NK-92 (cell line): ENCODE data around the gene GLI3.

Experiments
- DNase-seq: peaks from one replicate; lab custom pipeline; 2025; ENCODE audit not compliant: unreplicated experiment; lab: John Stamatoyannopoulos, UW

The GLI3 gene

DNA sequence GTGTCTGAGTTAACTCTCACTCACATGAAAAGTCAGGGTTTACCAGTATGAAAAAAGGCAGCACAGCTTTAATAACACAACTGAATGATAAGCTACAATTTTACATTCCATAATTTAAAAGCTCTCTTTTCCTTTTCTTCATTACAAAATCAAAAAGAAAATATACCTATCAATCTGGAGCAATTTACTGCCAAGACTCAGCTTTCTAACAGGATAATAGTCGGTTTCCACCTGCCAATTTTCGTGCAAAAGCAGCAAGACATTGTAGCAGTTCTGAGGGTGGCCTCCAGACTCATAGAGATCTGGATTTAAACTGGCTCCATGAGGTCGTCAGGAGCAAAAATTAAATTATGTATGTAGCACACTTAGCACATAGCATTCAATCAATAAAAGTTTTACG is 191.0 kb downstream of the GLI3 start:
- no peak for DNase-seq

DNA sequence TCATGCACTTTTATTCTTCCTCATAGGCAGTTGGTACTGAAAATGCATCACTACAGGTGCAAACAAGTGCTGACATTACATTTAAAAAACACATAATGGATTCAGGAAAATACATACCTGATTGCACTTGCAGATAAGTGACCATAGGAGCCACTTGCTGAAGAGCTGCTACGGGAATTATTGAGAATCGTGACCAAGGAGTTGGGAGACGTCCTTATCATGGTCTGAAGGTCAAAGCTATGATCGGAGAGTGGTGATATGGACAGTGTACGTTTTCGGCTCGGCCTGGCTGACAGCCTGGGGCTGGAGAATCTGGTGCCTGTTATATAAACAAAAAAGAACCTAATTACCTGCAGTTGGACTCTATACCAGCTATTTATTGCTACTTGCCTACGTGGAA is 197.1 kb downstream of the GLI3 start:
- DNase-seq = no peak

GRCh38 chr7:42035210-42035609 is 201.8 kb downstream of the GLI3 start:
- no peak for DNase-seq

DNA sequence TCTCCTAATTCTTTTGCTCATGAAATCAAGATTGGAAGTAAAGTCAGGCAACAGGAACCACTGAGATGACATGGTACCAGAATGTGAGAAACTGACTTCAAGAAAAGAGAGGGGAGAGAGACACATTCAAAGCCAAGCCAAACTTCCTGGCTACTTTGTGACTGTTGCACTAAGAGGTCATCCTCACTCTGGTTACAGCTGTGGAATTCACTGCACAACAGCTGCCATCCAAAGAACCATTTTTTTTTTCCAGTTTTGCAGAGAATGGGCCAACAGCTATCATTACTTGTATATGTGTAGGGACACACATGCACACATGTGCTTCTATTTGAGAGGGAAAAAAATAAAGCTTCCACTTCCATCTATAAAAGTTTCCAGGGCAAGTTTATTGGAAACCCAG is 203.5 kb downstream of the GLI3 start:
- no peak for DNase-seq

- no peak for DNase-seq
Observed at GRCh38 chr7:42029405-42029804, 207.6 kb downstream of the GLI3 start.

DNA sequence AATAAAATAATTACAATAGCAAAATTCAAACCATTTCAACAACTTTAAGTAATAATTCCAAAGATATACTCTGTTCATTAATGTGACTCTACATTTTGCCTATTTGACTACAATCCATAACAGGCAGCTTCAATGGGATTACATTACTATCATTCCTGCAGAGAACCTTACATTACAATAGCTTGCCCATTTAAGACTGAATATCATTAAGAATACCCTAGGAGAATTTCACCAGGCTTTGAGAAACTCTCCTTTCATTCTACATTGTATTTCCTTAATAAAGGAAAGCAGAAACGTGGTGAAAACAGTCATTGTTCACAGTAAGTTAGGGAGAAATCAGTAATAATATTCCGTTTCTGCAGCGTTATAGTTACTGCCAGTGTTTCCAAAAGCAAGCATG is 209.5 kb downstream of the GLI3 start:
- no peak for DNase-seq

DNA sequence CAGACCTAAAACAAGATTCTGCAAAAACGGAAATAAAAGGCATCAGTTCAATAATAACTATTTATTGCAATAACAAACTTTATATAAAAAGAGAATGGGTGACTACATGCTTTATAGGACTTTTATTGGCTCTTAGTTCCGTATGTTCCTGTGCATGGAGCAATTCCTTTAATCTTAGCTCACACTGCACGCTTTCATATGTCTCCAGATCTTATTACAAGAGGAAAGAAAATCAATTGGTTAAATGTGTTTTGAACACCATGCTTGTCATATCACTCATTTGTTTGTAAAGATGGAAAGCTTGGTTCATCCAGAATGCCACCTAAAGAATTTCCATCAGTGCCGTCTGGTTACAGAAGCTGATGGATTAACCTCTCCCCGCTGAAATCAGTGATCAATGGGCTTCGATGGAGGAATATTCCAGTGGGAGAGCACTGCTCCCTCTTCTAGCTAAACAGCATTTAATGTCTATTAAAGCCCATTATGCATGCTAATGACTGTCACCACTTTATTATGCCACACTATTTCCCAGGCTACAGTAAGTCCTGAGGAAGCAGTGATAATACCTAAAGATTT is 210.3 kb downstream of the GLI3 start:
- no peak for DNase-seq

GRCh38 chr7:42025635-42026375 is 211.2 kb downstream of the GLI3 start:
- DNase-seq = no peak

GRCh38 chr7:42024537-42024936 is 212.5 kb downstream of the GLI3 start:
- no peak for DNase-seq

DNA sequence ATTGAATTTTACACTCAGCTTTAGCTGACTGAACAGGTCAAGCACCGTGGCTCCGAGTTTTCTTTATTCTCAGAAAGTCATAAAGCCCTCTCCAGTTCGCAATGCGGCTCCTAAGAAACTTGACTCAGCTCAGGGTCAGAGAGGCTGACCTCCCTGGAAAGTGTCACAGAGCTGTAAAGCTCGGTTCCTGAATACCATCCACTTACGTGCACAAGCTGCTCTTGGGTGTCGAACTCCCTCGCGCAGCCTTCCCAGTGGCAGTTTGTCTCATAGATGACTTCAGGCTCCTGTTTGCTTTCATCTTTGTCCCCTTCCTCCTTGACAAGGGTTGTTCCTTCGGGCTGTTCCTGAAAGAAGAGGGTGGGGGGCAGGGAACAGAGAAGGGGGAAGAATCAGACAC is 213.7 kb downstream of the GLI3 start:
- DNase-seq = no peak

DNA sequence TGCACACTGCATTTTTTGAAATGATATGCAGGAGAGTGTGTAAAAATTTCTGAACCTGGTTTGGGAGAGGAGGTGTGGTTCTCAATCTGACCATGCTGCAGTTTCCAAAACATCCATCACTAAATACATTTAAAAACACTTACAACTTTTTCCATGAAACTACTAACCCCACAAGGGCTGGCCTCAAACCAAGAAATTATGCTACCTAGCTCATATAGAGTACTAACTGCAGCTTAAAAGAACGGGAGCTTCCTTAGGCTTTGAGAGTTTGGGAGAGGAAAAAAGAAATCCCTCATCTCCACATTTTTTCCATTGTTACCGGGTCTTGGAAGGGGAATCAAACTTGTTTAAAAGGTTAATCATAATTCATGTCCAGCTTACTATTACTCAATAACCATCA is 214.2 kb downstream of the GLI3 start:
- DNase-seq = no peak

GRCh38 chr7:42022056-42022455 is 215.0 kb downstream of the GLI3 start:
- no peak for DNase-seq

DNA sequence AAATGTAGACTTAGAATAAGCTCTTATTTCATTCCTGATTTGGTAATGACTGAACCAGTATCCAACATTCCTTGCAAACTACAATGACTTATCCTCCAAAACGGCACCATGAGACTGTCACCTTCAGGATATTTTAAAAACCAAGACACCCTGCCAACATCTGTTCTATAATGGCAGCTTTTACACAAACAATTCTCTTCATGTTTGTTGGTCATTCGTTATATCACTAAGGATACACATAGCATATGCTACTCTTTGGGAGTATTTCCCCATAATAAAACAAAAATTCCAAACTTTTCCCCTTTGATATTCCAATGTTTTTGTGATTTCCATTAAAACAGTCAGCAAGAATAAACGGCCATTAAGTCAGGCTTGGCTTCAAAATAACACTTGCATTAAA is 215.4 kb downstream of the GLI3 start:
- DNase-seq = no peak

DNA sequence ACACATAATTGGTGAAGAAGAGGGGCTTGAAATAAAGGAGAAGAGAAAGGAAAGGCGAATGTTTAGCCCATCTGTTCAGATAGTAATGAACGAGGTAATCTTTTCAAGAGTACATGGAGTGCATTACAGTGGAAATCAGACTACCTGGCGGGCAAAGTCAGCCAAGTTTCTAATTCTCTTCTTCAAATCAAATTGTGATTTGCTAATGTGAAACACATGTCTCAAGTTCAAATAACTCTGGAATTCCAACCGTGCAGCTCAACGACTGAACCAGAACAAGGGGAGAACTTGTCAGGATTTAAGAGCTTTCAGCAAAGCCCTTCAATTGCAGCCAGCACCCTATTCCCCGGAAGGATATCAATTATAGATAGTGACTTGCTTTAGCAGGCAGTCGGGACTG is 216.9 kb downstream of the GLI3 start:
- DNase-seq = no peak

- no peak for DNase-seq
Observed at GRCh38 chr7:42017349-42017986, 219.5 kb downstream of the GLI3 start.

DNA sequence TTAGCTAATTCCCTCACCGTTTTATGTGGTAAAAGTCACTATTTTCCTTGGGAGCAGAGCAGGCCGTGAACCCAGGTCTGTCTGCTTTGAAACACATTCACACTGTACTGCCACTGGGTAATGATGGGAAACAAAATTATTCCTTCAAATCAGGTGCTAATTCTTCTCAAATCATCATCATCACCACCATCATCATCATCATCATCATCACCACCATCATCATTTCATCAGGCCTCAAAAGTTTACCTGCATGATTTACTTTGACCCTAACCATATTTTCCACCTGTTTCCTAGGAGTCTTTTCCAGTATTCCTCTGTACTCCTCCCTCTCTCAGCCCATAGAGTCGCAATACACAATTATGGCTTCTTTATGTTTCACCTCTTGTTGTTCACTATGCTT is 220.5 kb downstream of the GLI3 start:
- DNase-seq = no peak

- DNase-seq = no peak
Observed at GRCh38 chr7:42014625-42015618, 222.1 kb downstream of the GLI3 start.

DNA sequence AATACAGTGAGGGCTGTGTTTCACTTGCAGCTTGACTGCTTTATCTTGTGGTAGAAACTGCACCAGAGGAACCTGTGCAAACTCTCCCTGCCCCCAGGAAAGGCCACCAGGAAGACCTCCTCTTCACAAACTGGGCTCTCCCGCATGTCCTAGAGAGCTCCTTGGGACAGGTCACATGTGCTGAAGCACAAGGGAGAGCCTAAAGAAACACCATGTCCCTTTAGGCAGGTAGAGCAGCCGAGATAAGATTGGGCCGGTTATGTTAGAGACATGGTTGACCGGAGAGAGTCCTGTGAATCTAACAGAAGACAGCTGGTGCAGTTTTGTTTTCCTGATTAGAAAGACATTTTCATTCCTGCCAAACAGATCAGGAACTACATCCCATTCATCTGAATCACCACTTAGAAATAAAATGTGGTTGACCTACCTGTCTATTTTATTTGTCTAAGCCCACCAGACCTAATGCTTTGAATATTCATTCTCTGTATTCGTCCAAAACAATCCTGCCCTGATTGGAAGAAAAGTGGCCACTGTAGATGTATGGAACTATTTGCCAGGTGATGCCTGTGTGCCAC is 224.1 kb downstream of the GLI3 start:
- DNase-seq = no peak

- no peak for DNase-seq
Observed at GRCh38 chr7:42012313-42012712, 224.7 kb downstream of the GLI3 start.

- DNase-seq = no peak
Observed at GRCh38 chr7:42011846-42012245, 225.2 kb downstream of the GLI3 start.

DNA sequence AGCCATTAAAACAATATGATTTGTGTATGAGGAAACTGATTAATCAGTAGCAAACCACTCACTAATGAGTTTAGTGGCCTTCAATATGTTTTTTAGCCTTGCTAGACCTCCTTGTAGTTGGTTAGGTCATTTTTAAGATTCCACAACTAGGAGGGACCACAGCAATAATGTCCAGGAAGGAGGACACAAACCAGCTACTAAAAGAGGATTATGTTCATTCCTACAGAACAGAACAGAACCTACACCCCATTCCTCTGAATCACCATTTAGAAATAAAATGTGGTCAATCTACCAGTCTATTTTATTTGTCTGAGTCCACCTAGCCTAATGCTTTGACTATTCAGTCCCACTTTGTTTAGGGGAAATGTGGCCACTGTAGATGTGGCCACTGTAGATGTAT is 226.3 kb downstream of the GLI3 start:
- no peak for DNase-seq
